GM15510 (cell line): ENCODE measurements around the gene TOX2.

Experiments
- POLR2A ChIP-seq: IDR thresholded peaks from 3 replicates; pipeline ENCODE4 v1.6.1; 2011; ENCODE audit warnings: borderline replicate concordance; ENCODE audit not compliant: insufficient read length; ENCODE audit errors: extremely low read depth

Gene TOX2

DNA sequence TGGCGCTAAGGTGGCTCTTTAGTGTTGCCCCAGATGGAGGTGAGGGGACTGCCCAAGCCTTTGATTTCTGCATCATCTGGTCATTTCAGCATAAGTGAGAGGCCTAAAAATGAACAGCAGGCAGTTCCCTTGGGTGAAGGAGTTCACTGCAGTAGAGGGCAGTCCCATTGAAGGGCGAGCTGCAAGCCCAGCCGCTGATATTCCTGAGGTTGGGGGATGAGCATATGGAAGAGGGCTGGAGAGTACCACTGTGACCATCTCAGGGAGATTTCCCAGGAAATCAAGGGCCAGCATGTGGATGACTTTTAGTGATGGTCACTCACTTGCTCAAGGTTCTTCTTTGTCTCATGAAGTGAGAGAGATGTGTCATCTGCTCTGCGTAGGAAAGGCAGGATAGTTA lies 9.3 kb downstream of the TOX2 start:
- no peak for TF ChIP-seq POLR2A

DNA sequence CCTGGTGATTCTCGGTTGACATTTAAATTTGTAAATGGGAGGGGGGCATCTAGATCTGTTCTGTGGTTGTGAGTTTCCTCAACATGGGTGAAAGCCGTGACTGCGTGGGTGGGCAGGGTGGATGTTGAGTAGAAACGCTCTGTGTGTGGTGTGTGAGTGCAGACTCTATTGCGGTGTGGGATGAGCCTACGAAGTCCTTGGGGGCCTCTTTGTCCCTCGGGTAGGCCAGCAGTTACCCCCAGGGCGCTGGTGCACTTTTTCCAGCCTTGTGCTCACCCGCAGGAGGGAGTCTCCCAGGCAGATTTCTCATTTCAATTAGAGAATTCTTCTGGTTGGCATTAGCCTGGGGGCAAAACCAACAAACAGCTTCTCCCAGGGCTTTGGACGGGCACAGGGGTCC lies 10.6 kb downstream of the TOX2 start:
- no peak for TF ChIP-seq POLR2A

DNA sequence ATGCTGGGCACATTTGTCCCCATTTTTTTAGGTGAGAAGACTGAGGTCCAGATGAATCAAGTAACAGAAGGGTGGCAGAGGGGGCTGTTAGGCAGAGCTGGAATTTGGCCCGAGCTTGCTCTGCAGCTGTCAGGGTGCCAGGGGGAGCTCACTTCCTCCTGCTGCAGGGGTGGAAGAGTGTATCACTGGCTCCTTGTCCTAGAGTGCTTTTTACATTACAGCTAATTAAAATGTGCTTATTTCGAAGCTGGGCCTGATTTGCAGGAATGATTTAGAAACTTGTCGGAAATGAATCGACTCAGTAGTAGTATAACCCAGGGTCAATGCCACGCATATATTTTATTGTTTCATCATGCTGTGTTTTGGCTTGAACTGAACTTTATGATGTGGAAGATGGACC lies 11.1 kb downstream of the TOX2 start:
- TF ChIP-seq POLR2A, result no peak

DNA sequence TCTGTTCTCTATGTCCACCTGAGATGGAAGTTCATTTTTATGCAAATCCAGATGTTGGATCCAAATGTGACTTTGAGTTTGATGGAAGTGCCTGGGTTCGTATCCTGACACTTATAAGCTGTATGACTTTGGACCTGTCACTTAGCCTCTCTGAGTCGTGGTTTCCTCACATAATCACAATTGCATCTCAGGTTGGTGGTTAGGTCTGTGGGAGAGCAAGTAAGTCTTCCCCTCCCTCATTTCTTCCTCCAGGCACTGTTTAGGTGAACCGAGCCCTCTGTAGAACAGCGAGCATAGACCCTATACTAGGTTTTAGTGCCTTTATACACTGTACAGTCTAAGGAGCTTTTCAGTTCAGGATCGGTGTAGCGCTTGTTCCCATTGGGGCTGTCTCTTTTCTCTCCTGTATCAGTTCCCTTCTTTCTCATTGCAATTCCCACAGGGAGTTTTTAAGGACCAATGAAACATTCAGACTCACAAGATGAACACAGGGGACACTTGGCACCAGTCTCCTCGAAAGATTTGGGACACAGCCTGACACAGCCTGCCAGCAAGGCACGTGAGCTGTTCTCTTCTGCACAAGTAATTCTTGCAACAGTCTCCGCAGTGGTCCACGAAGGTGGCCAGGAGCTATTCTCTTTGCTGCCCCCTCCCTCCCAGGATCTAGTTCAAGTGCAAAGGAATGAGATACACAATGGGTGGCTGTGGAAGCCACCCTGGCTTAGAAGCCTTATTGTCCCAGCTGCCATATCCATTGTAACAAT lies 11.8 kb downstream of the TOX2 start:
- no peak for TF ChIP-seq POLR2A

DNA sequence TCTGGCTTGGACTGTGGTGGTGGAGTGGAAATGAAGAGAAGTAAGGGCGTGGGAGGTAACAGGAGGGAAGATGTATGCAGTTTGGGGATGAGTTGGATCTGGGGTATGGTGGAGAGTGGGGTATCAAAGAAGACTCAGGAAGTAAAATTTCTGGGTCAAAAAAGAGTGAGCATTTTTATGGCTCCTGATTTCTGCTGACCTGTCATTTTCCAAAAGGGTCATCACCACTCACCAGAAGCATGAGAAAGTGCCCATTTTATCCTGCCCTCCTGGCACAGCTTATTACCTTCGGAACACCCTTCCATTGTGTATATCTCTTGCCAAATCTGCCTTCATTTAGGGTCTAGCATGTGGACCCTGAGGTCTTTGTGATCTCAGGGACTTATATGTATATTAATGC lies 17.3 kb downstream of the TOX2 start:
- TF ChIP-seq POLR2A, result no peak

DNA sequence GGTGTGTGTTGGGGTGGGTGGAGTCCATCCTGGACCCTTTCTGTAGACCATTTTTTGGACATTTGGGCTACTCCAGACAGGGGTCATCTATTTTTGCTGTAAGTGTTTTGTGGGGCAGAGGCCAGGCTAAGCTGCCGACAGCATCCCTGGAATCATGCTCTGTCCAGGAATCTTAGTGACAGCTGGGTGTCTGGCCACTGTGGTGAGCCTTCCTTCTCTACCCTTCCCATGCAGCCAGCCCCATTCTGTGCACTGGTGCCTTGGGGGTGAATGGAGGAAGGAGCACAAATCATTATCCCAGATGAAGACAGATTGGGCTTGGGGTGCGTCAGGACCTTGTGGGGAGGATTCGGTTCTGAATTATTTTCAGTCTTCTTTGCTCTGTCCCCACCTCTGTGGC lies 20.2 kb downstream of the TOX2 start:
- TF ChIP-seq POLR2A, result no peak

DNA sequence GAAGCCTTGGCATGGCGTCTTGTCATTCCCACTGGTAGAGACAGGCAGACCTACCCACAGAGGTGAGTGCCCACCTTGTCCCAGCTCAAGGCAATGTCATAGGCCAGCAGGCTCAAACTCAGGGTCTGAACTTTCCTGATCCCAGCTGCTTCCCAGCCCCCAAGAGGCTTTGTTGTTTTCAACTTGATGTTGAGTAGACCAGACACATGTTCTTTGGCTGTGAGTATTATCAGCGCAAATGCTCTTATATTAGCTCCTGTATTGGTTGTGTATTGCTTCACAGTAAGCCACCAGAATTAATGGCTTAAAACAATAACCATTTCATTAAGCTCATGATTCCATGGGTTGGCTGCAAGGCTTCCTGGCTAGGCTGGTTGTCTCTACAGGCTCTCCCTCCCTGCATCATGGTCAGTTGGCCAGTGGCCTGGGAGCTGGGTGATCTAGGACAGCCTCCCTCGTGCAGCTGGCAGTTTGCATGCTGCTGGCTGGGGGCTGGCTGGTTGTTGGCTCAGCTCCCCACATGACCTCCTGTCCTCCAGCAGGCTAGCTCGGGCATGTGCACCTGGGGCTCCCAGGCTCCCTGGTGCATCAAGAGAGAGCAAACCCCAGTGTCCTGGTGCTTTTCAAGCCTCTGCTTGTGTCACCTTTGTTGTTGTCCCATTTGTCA lies 21.6 kb downstream of the TOX2 start:
- TF ChIP-seq POLR2A, result no peak

DNA sequence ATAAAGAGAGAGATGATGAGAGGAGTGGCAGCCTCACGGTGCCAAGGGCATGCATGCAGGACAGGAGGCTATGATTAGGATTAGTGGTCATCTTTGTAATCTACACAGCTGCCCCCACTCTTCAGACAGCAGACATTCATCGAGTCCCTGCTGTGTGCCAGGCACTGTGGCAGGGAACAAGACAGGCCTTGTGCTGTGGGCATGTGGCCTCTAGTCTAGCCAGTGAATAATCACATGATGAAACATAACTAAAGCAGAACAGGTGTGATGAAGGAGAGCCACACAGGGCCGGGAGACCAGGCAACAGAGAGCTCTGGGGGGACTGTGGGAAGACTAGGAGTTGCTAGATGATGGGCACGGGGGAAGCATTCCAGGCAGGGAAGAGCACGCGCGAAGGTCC lies 22.2 kb downstream of the TOX2 start:
- no peak for TF ChIP-seq POLR2A

DNA sequence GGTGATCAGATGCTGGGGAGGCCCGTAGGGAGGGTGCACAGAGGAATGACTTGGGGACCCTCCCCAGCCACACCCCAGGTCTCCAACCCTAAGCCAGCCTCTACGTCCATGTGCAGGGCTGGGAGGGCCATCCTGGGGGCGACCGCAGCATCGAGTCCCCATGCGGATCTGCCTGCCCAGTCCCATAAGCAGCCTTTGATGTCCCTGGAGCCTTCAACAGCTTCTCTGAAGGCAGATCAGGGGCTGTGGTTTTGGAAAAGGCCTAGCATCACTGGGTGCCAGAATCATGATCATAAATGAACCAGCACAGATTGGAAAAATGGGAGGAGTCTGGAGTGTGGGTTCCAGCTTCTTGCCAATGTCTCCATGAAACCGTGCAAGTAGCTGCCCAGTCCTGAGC lies 22.9 kb downstream of the TOX2 start:
- TF ChIP-seq POLR2A, result no peak

DNA sequence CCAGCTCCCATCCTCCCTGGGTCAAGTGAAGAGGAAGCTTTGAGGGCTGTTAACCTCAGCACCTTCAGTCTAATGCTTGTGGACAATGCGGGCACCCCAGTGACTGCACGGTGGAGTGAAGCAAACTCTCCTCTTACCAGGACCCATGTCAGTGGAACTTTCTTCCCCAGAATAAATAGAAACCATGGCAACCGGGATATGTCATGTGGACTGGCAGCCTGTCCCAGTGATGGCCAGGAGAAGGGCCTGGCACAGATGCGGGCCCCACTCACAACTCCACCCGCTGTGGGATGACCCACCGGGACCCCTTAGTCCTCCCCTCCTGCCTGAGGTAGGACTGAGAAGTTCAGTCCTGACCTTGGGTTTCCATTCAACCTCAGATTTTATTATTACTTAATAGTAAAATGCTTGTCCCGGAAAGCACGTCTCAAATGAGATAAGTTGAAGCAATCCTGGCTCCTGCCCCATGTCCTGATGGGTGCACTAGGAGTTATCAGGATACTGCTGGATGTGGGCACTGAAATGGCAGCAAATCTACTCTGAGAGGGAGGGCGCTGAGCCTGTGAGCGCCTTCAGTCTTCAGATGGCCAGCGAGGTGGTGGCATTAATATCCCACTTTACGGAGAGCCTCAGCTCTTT lies 23.5 kb downstream of the TOX2 start:
- TF ChIP-seq POLR2A, result no peak

DNA sequence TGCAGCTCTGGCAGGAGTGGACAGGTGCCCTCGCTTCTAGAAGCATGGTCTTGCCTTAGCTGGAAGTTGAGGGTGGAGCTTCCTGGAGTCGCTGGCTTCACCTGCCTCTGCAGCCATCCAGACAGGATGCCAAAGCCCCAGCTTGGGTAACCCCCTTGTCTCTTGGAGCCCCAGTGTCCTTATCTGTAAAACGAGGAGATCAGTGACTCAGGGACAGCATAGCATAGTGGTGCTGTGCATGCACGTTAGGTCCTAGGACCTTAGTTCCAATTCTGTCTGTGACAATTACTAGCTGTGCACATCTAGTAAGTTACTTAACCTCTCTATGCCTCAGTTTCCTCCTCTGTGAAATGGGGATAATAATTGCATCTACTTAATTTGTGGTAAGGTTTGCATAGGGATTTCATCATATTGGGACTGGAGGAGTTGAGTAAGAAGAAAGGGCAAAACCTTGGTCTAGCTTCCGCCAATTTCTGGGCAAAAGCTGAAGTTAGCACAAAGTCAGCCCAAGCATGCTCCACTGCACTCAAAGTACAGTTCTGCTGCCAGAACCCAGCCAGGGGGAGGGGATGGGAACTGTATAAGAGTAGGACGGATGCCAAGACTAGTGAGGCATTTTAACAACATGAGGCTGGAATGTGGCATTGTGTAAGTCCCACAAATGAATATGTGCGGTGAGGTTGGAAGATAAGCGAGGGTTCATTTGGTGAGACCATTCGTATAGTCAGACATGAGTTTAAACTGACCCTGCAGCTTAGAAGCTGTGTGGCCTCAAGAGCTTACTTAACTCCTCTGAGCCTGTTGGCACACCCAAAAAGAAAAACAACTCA lies 24.5 kb downstream of the TOX2 start:
- TF ChIP-seq POLR2A, result no peak

DNA sequence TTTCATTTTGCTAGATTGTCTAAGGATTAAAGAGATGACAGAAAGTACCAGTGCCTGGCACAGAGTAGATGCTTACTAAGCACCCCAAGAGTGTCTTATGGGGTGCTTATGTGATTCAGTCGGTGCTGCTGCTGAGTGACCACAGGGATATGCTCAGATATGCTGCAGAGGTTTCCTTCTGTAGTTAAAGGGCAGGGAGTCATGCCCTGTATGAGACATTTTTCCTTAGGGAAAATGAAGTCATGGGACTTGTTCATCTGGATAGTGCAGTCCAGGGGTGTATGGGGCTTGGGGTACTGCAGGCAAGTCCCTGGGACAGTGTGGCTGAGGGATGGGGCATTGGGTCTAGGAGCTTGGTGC lies 25.1 kb downstream of the TOX2 start:
- no peak for TF ChIP-seq POLR2A

DNA sequence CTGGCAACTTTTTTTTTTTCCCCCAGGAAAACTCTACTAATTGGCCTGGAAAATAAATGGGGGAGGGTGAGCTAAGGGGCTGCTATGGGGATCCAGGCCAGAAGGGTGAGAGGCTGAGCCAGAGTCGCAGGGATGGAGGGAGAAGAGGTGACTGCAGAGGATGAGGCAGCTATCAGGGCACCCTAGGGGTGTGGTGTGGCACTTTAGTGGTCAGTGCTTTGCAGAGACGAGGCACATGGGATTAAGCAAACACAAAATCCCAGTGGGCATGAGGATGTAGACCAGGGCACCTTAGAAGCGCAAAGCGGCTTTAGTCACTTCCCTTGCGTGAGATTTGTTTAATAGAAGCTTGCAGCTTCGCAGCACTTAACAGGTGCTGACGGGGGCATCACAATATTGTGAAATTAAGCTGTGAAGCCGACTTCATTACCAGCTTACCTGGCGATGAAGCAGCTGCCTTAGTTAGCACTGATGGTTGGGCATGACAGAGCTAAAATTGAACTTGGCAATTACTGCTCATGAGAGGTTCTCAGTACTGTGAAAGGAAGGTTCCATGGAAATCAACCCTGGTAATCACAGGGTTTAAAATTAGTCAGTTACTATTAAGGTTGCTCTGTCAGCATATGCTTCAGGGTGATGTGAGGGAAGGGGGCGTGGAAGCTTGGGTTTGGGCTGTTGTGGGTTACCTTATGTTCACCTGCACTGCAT lies 26.0 kb downstream of the TOX2 start:
- no peak for TF ChIP-seq POLR2A

DNA sequence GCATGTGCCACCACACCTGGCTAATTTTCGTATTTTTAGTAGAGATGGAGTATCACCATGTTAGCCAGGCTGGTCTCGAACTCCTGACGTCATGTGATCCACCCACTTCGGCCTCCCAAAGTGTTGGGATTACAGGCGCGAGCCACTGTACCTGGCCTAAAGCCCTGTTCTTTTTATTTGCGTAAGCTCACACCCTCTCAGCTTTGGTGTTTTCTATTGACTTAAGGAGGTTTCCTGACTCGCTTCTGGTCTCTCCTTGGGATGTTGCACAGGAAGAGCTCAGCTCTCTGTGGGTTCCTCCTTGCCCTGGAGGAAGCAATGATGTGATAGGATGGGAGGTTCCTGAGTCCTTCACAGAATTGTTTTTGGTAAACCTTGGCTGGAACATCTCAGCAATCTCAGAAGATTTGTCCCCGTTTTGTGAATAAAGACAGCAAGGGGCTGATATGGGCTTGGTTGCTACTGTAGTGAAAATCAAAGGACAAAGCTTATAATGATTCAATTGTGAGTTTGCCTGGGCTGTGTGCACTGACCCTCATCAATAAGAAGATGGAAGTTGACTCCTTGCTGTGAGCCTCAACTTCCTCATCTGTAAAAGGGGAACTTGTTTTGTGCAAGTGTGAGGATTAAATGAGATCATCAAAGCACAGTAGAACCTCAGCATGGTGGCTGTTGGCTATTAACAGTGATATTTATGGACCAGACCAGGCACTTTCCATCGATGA lies 27.0 kb downstream of the TOX2 start:
- no peak for TF ChIP-seq POLR2A
